AG09309 (cell line): Measurements from ENCODE around the gene GATAD2A.

Source experiments
- DNase-seq: peaks from one replicate; pipeline ENCODE4 v3.0.0-alpha.2; 2010; ENCODE audit warnings: low read depth
- H3K4me3 ChIP-seq: 2 replicates; pipeline ENCODE4 v1.5.1; 2011; ENCODE audit warnings: mild to moderate bottlenecking, low read depth, low read length, moderate library complexity; ENCODE audit not compliant: control insufficient read depth
- CTCF ChIP-seq: IDR thresholded peaks from 2 replicates; pipeline ENCODE4 v1.5.1; 2011; ENCODE audit warnings: mild to moderate bottlenecking, low read depth, low read length, inconsistent platforms; ENCODE audit not compliant: insufficient read depth, control insufficient read depth; ENCODE audit errors: missing control alignments

Gene GATAD2A

GRCh38 chr19:19443902-19444680 is 38.6 kb downstream of the GATAD2A start:
- no peak for DNase-seq
- no peak overlapping the region for H3K4me3 ChIP-seq
- TF ChIP-seq CTCF = no peak

GRCh38 chr19:19444681-19445155 is 39.2 kb downstream of the GATAD2A start:
- H3K4me3 ChIP-seq = no peak overlapping the region
- DNase-seq = no peak
- no peak for TF ChIP-seq CTCF

GRCh38 chr19:19445288-19445687 is 39.8 kb downstream of the GATAD2A start:
- H3K4me3 ChIP-seq = no peak overlapping the region
- no peak for TF ChIP-seq CTCF
- DNase-seq = no peak

- H3K4me3 ChIP-seq = no peak overlapping the region
- no peak for DNase-seq
- TF ChIP-seq CTCF = no peak
Observed at GRCh38 chr19:19445911-19446361, 40.5 kb downstream of the GATAD2A start.

GRCh38 chr19:19446655-19447437 is 41.4 kb downstream of the GATAD2A start:
- no peak for DNase-seq
- no peak for TF ChIP-seq CTCF

GRCh38 chr19:19447536-19448237 is 42.2 kb downstream of the GATAD2A start:
- no peak overlapping the region for H3K4me3 ChIP-seq
- TF ChIP-seq CTCF = no peak
- no peak for DNase-seq

More at GRCh38 chr19:19446655-19447437, 41.4 kb downstream of the GATAD2A start:
- H3K4me3 ChIP-seq = no peak overlapping the region
